Progenitor cell of endocrine pancreas (in vitro differentiated cells): Measurements from ENCODE around the gene RPS15A. TPM values are rescaled to one million over a fixed set of nuclear protein-coding genes. Genes with fewer than 3 reads are reported as not detected.

ENCODE experiments used
- DNase-seq: peaks from one replicate; pipeline ENCODE4 v3.0.0; 2021; ENCODE audit warnings: low spot score; ENCODE audit not compliant: unreplicated experiment
- H3K27ac Mint-ChIP-seq: 2 replicates; pipeline ENCODE4 v1.8.0; 2021; ENCODE audit warnings: mild to moderate bottlenecking, moderate library complexity, mixed read lengths
- H3K27me3 Mint-ChIP-seq: 2 replicates; pipeline ENCODE4 v1.8.0; 2021; ENCODE audit warnings: mixed read lengths
- H3K36me3 Mint-ChIP-seq: 2 replicates; pipeline ENCODE4 v1.8.0; 2022; ENCODE audit warnings: mixed read lengths; ENCODE audit not compliant: insufficient read depth
- H3K4me1 Mint-ChIP-seq: 2 replicates; pipeline ENCODE4 v1.8.0; 2021; ENCODE audit warnings: low read depth, mixed read lengths
- H3K4me3 Mint-ChIP-seq: 2 replicates; pipeline ENCODE4 v1.8.0; 2021; ENCODE audit warnings: low read depth, mild to moderate bottlenecking, moderate library complexity, mixed read lengths
- H3K9me3 Mint-ChIP-seq: 2 replicates; pipeline ENCODE4 v1.8.0; 2021; ENCODE audit warnings: low read depth, mixed read lengths
- total RNA-seq: library from RNA; stranded (reverse); gene quantifications from 2 replicates; pipeline ENCODE4 v1.2.1, GENCODE V29; 2021
- TF ChIP-seq, protein P1 (sequence below): fragments of 200-600 bp; sonication (generic); IDR thresholded peaks from one replicate; pipeline ENCODE4 v1.5.0; 2021; ENCODE audit warnings: antibody characterized with exemption, mild to moderate bottlenecking; ENCODE audit not compliant: unreplicated experiment

RPS15A gene
- total RNA-seq, 1 donor from 2014 or later: 1,546 TPM

DNA sequence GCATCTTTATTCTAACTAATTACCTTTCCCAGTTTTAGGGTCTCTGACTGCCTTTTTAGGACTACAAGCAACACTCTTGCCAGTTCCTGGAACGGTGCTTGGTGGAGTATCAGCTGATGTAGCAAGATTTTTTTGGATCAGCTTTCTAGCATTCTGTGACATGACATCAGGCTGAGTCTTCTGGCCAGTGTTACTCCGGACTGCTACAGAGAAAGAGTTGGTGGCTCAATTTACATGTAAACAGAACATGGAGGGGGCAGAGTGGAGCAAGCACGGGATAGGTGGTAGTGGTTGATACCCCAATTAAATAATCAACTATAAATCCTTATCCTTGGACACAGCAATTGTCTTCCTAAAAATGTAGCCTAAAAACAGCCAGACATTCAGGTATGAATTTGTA is 21.8 kb upstream of the RPS15A start:
- no peak overlapping the region for H3K4me3 Mint-ChIP-seq
- DNase-seq: no peak
- no peak overlapping the region for H3K27ac Mint-ChIP-seq
- no peaks in the 10 kb centered on the region for H3K27me3 Mint-ChIP-seq
- H3K9me3 Mint-ChIP-seq: no peaks in the 10 kb centered on the region
- no peaks in the 10 kb centered on the region for H3K4me1 Mint-ChIP-seq
- TF ChIP-seq, protein P1, sequence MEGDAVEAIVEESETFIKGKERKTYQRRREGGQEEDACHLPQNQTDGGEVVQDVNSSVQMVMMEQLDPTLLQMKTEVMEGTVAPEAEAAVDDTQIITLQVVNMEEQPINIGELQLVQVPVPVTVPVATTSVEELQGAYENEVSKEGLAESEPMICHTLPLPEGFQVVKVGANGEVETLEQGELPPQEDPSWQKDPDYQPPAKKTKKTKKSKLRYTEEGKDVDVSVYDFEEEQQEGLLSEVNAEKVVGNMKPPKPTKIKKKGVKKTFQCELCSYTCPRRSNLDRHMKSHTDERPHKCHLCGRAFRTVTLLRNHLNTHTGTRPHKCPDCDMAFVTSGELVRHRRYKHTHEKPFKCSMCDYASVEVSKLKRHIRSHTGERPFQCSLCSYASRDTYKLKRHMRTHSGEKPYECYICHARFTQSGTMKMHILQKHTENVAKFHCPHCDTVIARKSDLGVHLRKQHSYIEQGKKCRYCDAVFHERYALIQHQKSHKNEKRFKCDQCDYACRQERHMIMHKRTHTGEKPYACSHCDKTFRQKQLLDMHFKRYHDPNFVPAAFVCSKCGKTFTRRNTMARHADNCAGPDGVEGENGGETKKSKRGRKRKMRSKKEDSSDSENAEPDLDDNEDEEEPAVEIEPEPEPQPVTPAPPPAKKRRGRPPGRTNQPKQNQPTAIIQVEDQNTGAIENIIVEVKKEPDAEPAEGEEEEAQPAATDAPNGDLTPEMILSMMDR: no peak
- peaks cover 36% of the 10 kb centered on the region for H3K36me3 Mint-ChIP-seq

DNA sequence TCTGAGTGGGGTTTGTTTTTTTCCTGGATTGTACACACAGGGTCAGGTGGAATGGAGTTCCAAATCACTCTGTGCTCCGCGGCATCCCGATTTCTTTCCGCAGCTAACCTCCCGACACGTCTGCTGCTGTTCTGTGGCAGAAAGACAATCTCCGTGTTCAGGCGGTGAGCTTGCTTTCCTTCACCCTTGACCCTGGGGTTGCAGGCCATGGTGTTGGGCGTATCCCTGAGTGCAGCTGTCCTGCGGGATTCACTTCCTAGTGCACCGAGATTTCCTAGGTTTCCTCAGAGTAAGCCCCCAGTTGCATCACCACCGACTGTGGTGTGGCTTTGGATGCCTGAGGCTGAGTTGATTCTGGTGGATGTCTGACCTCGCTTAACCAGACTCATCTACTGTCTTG is 19.0 kb upstream of the RPS15A start:
- no peaks in the 10 kb centered on the region for H3K27me3 Mint-ChIP-seq
- H3K27ac Mint-ChIP-seq: no peak overlapping the region
- no peaks in the 10 kb centered on the region for H3K4me1 Mint-ChIP-seq
- DNase-seq: no peak
- H3K4me3 Mint-ChIP-seq: no peak overlapping the region
- no peaks in the 10 kb centered on the region for H3K9me3 Mint-ChIP-seq
- peaks cover 38% of the 10 kb centered on the region for H3K36me3 Mint-ChIP-seq
- TF ChIP-seq, protein P1: no peak

- H3K27ac Mint-ChIP-seq: no peak overlapping the region
- DNase-seq: no peak
- H3K4me1 Mint-ChIP-seq: peaks cover 6% of the 10 kb centered on the region
- no peaks in the 10 kb centered on the region for H3K27me3 Mint-ChIP-seq
- TF ChIP-seq, protein P1: no peak
- no peak overlapping the region for H3K4me3 Mint-ChIP-seq
- peaks cover 26% of the 10 kb centered on the region for H3K36me3 Mint-ChIP-seq
- H3K9me3 Mint-ChIP-seq: no peaks in the 10 kb centered on the region
Observed at GRCh38 chr16:18805257-18805773, 15.2 kb upstream of the RPS15A start.

GRCh38 chr16:18804540-18804939 is 14.4 kb upstream of the RPS15A start:
- H3K9me3 Mint-ChIP-seq: no peaks in the 10 kb centered on the region
- no peaks in the 10 kb centered on the region for H3K27me3 Mint-ChIP-seq
- no peak for DNase-seq
- no peak overlapping the region for H3K27ac Mint-ChIP-seq
- H3K36me3 Mint-ChIP-seq: peaks cover 21% of the 10 kb centered on the region
- peaks cover 14% of the 10 kb centered on the region for H3K4me1 Mint-ChIP-seq
- H3K4me3 Mint-ChIP-seq: no peak overlapping the region
- TF ChIP-seq, protein P1: no peak

- Mint-ChIP-seq H3K36me3 (peaks cover 16% of the 10 kb centered on the region), H3K4me3 (no peak overlapping the region), H3K4me1 (peaks cover 18% of the 10 kb centered on the region), H3K9me3 (no peaks in the 10 kb centered on the region), H3K27me3 (no peaks in the 10 kb centered on the region), H3K27ac (peak overlapping the region; percentile 75)
- DNase-seq: no peak
- TF ChIP-seq, protein P1: no peak
Observed at GRCh38 chr16:18803569-18804462, 13.7 kb upstream of the RPS15A start.
